Stimulated activated CD8-positive, alpha-beta memory T cell treated with anti-CD3 and anti-CD28 coated beads, Interleukin-12 subunit alpha, Interleukin-12 subunit beta, amount 100 ng/mL, for 4 hours (primary cell): Measurements from ENCODE around the gene RNASEH2C.
"Not testable (repeated sequence)": the region's sequence is repeated elsewhere in the genome, so short reads cannot be mapped to it uniquely, and the experiment has no call there.

Experiments used
- DNase-seq: peaks from one replicate; pipeline ENCODE4 v3.0.0-alpha.2; 2020; ENCODE audit warnings: low read depth

RNASEH2C gene

GRCh38 chr11:65683480-65683879 is 37.1 kb downstream of the RNASEH2C start:
- not testable (repeated sequence) for DNase-seq

- DNase-seq, result no peak
Observed at GRCh38 chr11:65680192-65680743, 40.3 kb downstream of the RNASEH2C start.

GRCh38 chr11:65672982-65673381 is 47.6 kb downstream of the RNASEH2C start:
- no peak for DNase-seq

- no peak for DNase-seq
Observed at GRCh38 chr11:65672180-65672860, 48.3 kb downstream of the RNASEH2C start.
